ENCODE data around the gene SPACA4. TPM values are rescaled to one million over a fixed set of nuclear protein-coding genes. Genes with fewer than 3 reads are reported as not detected.

SPACA4 gene
- total and polyA plus RNA-seq, 10 donors, result not detected

DNA sequence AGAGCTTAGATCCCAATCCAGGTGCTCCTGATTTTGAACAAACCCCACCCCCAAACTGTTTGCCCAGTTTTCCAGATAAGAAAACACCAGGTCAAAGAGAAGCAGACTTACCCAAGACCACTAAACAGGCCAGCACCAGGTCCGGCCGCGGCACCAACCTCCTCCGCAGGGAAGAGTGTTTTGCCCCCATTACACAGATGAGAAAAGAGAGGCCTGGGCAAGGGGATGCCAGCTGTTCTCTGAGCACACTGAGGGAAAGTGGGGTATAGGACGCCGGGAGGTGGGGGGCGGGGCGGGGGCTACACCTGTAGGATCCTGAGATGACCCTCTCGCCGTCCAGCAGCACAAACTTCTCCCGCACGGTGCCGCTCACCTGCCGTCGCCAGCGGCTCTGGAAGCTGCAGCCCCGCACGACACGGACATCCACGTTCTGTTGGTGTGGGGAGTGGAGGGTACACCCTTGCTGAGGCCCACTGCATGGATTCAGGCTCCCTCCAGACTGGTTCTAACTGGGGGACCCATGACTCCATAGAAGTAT is 3.1 kb downstream of the SPACA4 start:
- WGBS, 5 donors, result 90 to 95% (median 94%) methylated on average over 18 to 20 of the region's 20 CpGs
- Histone ChIP-seq H3K4me3 (no peak overlapping the region), H3K9me3 (no peaks in the 10 kb centered on the region), H3K27me3 (replicated peaks in 1 of 7) (no peaks in the 10 kb centered on the region), H3K27ac (no peak overlapping the region), H3K36me3 (peaks cover 0 to 8% (median 3%) of the 10 kb centered on the region in 6 donors), H3K4me1 (peaks cover 0 to 12% (median 4%) of the 10 kb centered on the region in 6 donors)
- intact Hi-C loops (cut with DNase I; ENCODE audit: low total_unique reads), result no loop called here
- TF ChIP-seq POLR2A (IDR thresholded peaks at IDR 0.05) (no peak), POLR2AphosphoS5 (IDR thresholded peaks at IDR 0.05) (no peak)
- TF ChIP-seq, protein P1, sequence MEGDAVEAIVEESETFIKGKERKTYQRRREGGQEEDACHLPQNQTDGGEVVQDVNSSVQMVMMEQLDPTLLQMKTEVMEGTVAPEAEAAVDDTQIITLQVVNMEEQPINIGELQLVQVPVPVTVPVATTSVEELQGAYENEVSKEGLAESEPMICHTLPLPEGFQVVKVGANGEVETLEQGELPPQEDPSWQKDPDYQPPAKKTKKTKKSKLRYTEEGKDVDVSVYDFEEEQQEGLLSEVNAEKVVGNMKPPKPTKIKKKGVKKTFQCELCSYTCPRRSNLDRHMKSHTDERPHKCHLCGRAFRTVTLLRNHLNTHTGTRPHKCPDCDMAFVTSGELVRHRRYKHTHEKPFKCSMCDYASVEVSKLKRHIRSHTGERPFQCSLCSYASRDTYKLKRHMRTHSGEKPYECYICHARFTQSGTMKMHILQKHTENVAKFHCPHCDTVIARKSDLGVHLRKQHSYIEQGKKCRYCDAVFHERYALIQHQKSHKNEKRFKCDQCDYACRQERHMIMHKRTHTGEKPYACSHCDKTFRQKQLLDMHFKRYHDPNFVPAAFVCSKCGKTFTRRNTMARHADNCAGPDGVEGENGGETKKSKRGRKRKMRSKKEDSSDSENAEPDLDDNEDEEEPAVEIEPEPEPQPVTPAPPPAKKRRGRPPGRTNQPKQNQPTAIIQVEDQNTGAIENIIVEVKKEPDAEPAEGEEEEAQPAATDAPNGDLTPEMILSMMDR (IDR thresholded peaks at IDR 0.05 in 8 of 11, conservative IDR thresholded peaks at IDR 0.05 in 3 of 11), result no peak
- DNase-seq, result peak; percentile 69

DNA sequence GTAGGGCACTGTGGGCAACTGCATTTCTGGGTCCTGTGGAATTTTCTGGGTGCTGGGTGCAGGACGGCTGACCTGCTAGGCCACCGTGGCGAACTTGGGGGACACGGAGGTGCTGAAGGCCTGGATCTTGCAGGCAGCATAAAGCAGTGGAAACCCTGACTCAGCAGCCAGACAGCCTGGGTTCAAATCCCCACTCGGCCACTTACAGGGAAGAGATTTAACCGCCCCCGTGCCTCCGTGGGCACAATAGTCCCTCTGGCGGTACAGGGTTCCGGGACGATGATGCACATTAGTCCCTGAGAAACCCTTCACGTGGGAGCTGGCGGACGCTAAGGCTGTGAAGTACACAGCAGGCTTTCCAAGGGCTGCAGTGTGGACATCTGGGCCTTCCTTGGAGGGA is 5.3 kb downstream of the SPACA4 start:
- TF ChIP-seq POLR2A (IDR thresholded peaks at IDR 0.05) (no peak), POLR2AphosphoS5 (IDR thresholded peaks at IDR 0.05) (no peak)
- TF ChIP-seq, protein P1 (IDR thresholded peaks at IDR 0.05 in 8 of 11, conservative IDR thresholded peaks at IDR 0.05 in 3 of 11), result no peak
- DNase-seq, result no peak
- Histone ChIP-seq H3K9me3 (no peaks in the 10 kb centered on the region), H3K4me1 (peaks cover 3 to 34% (median 18%) of the 10 kb centered on the region in 6 donors), H3K36me3 (peaks cover 6 to 30% (median 26%) of the 10 kb centered on the region in 6 donors), H3K27me3 (replicated peaks in 1 of 7) (no peaks in the 10 kb centered on the region), H3K27ac (no peak overlapping the region), H3K4me3 (no peak overlapping the region)
- 82 to 94% (median 90%) methylated on average over 14 of the region's 14 CpGs for WGBS, 5 donors
- intact Hi-C loops (cut with DNase I; ENCODE audit: low total_unique reads), result no loop called here

DNA sequence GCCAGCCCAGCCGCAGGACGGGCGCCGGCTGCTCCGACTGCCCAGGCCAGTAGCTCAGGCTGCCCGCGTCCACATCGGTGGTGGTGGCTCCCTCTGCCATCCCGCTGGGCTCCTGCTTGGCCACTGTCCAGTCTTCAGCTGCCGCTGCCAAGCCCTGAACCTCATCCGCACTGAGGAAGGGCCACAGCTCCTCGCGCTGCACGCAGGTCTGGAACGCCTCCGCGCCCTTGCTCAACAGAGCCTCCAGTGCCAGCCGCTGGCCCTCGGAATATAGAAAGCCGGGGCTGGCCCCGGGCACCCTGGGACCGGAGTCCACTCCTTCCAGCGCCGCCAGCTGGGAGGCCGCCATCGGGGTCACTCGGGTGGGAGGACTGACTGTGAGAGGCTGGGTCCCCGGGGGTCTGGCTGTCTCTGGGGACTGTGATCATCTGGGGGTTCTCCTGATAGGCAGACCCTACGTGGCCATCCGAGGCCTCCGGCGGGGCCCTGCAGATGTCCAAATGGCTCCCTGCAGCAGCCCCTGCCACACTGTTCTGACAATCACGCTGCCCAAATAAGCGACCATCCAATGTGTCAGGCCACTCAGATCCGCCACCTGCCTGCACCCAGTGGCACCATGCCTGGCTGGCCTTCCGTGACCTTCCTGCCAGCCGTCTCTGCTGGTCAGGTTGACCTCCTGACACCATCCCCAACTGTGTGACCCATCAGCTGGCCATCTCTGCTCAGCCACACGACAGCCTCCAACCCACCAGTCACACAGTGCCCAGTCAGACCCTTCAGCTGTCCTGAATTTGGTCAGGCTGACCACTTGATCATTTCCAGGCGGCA is 6.7 kb downstream of the SPACA4 start:
- DNase-seq, result peak; percentile 78
- no peaks in the 10 kb centered on the region for H3K9me3 ChIP-seq
- WGBS, 5 donors, result 84 to 89% (median 85%) methylated on average over 21 to 39 of the region's 39 CpGs
- no peak overlapping the region for H3K4me3 ChIP-seq
- H3K36me3 ChIP-seq, result peaks cover 8 to 40% (median 34%) of the 10 kb centered on the region in 6 donors
- TF ChIP-seq POLR2AphosphoS5 (IDR thresholded peaks at IDR 0.05) (peak in 2 of 3 donors; percentile 8 to 27), POLR2A (IDR thresholded peaks at IDR 0.05) (no peak)
- TF ChIP-seq, protein P1 (IDR thresholded peaks at IDR 0.05 in 8 of 11, conservative IDR thresholded peaks at IDR 0.05 in 3 of 11), result no peak
- intact Hi-C loops (cut with DNase I; ENCODE audit: low total_unique reads), result no loop called here
- H3K4me1 ChIP-seq, result peaks cover 17 to 48% (median 32%) of the 10 kb centered on the region in 6 donors
- no peaks in the 10 kb centered on the region for H3K27me3 ChIP-seq (replicated peaks in 1 of 7)
- no peak overlapping the region for H3K27ac ChIP-seq

DNA sequence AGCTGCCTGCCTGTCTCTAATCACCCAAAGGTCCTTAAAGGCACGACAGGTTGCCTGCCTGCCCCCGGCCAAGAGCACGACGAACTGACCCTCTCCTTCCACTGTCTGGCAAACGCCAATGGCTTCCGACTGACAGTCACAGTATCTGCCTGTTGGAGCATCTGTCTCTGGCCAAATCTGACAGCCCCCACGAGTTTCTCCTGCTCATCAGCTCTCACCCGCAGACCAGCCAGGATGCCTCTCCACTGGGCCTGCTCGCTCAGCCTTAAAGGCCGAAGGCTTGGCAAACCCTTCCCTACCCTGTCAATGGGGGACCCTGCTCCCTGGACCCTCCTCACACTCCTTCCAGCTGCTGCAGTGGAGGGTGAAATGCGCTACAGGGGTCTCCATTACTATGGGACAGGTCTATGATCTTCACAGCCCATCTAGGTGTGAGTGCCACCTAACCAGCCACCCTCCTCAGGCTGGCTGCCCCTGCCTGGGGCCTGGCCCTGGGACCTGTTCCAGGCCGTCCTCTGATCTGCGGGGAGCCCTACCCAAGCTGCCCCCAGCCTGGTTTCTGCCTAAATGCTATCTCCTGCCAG is 7.4 kb downstream of the SPACA4 start:
- Histone ChIP-seq H3K27ac (no peak overlapping the region), H3K27me3 (replicated peaks in 1 of 7) (no peaks in the 10 kb centered on the region), H3K9me3 (no peaks in the 10 kb centered on the region), H3K36me3 (peaks cover 8 to 40% (median 34%) of the 10 kb centered on the region in 6 donors), H3K4me3 (no peak overlapping the region), H3K4me1 (peaks cover 19 to 46% (median 32%) of the 10 kb centered on the region in 6 donors)
- TF ChIP-seq, protein P1 (IDR thresholded peaks at IDR 0.05 in 8 of 11, conservative IDR thresholded peaks at IDR 0.05 in 3 of 11), result no peak
- TF ChIP-seq POLR2A (IDR thresholded peaks at IDR 0.05) (no peak), POLR2AphosphoS5 (IDR thresholded peaks at IDR 0.05) (no peak)
- intact Hi-C loops (cut with DNase I; ENCODE audit: low total_unique reads), result no loop called here
- no peak for DNase-seq
- 76 to 85% (median 80%) methylated on average over 11 to 13 of the region's 13 CpGs for WGBS, 5 donors

All from spleen (tissue), 11 donors.